Activated T-cell treated with anti-CD3 and anti-CD28 coated beads, Interleukin-2, amount 50 U/mL, for 48 hours (primary cell): ENCODE measurements around the gene ANKLE2.
"Not testable (repeated sequence)": the region's sequence is repeated elsewhere in the genome, so short reads cannot be mapped to it uniquely, and the experiment has no call there.

Experiments used
- DNase-seq, 2 experiments: peaks; one replicate each; pipeline ENCODE4 v3.0.0-alpha.2; 2020

Gene ANKLE2

DNA sequence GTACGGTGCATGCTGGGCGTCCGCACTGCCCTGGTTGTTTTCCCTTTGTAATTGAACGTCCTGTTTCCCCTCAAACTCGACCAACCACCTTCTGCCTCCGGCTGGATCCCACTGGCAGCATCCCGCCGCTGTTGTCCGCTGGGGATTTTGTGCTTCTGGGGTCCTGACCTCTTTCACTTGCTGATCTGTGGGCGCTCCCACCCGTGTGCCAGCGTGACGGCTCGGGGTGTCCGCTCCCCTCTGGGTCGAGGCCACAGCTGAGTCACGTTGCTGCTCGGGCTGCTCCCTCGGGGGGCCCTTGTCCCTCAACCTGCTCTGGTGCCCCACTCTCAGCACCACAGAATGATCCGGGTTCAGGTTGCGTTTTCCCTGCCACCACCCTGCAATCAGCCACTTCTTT, 43.0 kb downstream of the ANKLE2 start:
- DNase-seq, result no peak

GRCh38 chr12:132717531-132718387, 43.9 kb downstream of the ANKLE2 start:
- DNase-seq, result no peak

DNA sequence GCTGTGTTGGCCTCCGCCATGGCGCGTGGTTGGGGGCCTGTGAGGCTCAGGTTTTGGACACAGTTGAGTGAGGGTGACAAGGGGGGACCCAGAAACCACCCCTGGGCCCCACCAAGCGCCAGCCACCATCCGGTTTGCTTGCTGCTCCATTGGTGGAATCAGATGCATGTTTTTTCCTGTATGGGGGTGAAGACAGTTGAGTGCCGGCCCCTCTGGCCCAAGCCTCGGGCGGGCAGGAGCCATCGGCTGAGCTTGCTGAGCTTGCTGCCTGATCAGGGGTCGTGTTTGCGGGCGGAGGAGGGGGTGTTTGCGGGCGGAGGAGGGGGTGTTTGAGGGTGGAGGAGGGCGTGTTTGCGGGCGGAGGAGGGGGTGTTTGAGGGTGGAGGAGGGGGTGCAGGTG, 44.6 kb downstream of the ANKLE2 start:
- no peak for DNase-seq

- no peak for DNase-seq
Measured at GRCh38 chr12:132716356-132716755, 45.3 kb downstream of the ANKLE2 start.

- DNase-seq, result no peak
Measured at GRCh38 chr12:132715874-132716273, 45.8 kb downstream of the ANKLE2 start.

- no peak for DNase-seq
Measured at GRCh38 chr12:132713123-132713522, 48.5 kb downstream of the ANKLE2 start.

DNA sequence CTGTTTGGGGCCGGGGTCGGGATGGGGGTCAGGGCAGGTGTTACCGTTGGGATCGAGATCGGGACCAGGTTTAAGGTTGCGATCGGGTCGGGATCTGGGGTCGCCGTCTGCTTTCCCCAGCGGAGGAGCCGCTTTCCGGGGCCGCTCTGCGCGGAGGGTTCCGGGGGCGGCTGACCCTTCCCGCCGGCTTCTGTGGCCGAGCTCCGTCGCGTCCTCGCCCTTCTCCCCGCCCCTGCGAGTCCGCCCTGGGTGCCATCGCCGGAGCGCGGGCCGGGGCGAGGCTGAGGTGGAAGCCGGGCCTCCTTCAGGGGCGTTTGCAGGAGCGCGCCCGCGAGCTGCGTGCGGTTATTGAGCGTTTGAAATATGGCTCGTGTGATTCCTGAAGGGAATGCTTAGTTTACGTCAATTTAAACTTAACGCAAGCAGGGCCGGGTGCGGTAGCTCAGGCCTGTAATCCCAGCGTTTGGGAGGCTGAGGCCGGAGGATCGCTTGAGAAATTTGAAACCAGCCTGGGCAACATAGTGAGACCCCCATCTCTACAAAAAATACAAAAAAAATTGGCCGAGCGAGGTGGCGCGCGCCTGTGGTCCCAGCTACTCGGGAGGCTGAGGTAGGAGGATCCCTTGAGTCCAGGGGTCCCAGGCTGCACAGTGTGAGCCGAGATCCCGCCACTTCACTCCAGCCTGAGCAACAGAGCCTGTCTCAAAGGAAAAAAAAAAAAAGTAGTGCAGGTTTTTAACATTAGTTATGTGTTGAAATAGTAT, 50.4 kb downstream of the ANKLE2 start:
- DNase-seq, result peak; percentile 48 to 59

GRCh38 chr12:132710405-132711079, 51.1 kb downstream of the ANKLE2 start, which contains the start of gene PGAM5:
Gene PGAM5 (plus strand): TSS chr12:132710842. CDS start chr12:132710877, 35 bp downstream.
- DNase-seq, result peak; percentile 88 to 90

GRCh38 chr12:132710043-132710404, 51.6 kb downstream of the ANKLE2 start:
- peak in 1 of 2 experiments; percentile 40 for DNase-seq

DNA sequence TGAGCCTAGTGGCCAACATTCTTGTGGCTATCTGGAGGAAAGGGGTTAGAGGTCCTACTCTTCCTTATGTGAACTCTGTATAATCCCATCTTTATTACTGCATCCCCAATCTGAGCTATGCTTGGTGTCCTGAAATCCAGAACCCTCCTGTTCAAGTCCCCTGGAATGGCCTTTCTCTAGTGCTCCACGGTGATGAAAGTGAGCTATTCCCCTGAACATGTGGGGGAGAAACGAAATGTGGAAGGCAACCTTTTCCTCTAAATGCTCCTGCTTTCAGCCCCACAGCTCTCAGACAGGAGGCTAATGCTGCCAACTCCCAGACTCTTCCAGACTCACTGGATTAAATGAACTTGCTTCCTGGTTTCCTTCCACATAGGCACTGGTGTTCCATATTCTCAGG, 53.5 kb downstream of the ANKLE2 start:
- no peak for DNase-seq

- no peak for DNase-seq
Measured at GRCh38 chr12:132707241-132707640, 54.4 kb downstream of the ANKLE2 start.

- no peak for DNase-seq
Measured at GRCh38 chr12:132703641-132704040, 58.0 kb downstream of the ANKLE2 start.

DNA sequence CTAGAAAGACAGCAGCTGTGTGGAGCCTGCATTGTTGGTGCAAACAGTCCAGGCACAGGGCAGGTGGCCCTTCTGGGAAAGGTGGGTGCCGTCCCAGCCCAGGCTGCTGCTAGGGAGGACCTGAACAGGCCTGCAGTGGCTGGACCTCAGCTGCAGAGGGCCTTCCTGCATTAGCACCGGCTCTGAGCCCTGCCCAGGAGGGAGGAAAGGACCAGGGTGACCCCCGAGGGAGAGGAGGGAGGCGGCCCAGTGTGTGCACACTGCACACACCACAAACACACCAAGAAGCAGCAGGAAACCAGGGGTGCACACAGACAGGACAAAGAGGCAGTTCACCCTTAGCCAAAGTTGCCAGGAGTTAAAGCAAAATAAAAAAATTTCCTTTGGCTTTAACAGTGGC, 59.0 kb downstream of the ANKLE2 start:
- no peak for DNase-seq

DNA sequence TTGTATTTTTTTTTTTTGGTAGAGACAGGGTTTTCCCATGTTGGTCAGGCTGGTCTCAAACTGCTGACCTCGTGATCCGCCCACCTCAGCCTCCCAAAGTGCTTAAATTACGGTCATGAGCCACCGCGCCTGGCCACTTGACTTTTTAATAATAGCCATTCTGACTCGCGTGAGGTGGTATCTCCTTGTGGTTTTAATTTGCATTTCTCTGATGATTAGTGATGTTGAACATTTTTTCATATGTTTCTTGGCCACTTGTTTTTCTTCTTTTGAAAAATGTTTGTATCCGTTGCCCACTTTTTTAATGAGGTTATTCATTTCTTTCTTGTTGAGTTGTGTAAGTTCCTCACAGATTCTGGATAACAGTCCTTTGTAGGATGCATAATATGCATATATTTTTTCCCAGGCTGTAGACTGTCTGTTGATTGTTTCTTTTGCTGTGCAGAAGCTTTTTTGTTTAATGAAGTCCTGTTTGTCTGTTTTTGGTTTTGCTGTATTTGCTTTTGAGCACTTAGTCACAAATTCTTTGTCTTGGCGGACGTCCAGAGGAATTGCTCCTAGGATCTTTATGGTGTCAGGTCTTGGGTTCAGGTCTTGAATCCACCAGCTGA, 61.3 kb downstream of the ANKLE2 start:
- DNase-seq, result no peak

GRCh38 chr12:132698341-132698740, 63.3 kb downstream of the ANKLE2 start:
- DNase-seq, result no peak

DNA sequence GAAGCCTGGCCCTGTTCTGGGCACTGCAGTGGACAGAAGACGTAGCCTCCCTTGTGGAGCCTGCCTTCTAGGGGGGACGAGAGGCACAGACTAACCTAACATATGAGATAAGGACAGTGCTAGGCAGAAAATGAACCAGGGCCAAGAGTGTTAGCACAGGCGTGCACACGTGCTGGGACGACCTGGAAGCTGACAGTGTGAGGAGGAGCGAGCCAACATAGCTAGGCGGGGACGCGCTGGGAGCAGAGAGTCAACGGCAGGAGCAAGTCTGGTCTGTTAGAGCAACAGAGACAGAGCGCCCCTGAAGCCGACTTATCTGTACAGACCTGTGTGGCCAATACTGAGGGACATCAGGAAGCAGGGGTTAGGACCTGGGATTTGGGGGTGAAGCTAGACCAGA, 66.2 kb downstream of the ANKLE2 start:
- no peak for DNase-seq

DNA sequence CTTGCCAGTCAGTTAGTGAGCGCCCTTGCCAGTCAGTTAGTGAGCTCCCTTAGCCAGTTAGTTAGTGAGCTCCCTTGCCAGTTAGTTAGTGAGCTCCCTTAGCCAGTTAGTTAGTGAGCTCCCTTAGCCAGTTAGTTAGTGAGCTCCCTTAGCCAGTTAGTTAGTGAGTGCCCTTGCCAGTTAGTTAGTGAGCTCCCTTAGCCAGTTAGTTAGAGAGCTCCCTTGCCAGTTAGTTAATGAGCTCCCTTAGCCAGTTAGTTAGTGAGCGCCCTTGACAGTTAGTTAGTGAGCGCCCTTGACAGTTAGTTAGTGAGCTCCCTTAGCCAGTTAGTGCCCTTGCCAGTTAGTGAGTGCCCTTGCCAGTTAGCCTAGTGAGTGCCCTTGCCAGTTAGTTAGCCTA, 66.7 kb downstream of the ANKLE2 start:
- DNase-seq, result not testable (repeated sequence)

DNA sequence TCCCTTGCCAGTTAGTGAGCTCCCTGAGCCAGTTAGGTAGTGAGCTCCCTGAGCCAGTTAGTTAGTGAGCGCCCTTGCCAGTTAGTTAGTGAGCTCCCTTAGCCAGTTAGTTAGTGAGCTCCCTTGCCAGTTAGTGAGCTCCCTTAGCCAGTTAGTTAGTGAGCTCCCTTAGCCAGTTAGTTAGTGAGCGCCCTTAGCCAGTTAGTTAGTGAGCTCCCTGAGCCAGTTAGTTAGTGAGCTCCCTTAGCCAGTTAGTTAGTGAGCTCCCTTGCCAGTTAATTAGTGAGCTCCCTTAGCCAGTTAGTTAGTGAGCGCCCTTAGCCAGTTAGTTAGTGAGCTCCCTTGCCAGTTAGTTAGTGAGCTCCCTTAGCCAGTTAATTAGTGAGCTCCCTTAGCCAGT, 69.6 kb downstream of the ANKLE2 start:
- DNase-seq, result not testable (repeated sequence)

DNA sequence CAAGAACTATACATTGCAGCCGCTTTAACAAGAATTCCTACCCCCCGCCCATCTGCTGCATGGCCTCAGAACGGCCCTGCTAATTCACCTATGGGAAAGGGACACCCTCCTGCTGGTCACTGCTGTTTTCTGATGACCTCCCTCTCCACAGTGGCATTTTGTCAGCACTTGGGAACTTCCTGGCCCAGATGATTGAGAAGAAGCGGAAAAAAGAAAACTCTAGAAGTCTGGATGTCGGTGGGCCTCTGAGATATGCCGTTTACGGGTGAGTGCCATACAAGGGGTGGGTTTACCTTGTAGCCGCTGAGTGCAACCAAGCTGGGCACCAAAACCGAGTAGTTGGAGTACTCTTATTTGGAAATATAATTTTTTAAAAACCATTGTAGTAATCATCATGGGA, 71.5 kb downstream of the ANKLE2 start:
- no peak for DNase-seq

GRCh38 chr12:132689227-132689626, 72.4 kb downstream of the ANKLE2 start:
- DNase-seq, result no peak

DNA sequence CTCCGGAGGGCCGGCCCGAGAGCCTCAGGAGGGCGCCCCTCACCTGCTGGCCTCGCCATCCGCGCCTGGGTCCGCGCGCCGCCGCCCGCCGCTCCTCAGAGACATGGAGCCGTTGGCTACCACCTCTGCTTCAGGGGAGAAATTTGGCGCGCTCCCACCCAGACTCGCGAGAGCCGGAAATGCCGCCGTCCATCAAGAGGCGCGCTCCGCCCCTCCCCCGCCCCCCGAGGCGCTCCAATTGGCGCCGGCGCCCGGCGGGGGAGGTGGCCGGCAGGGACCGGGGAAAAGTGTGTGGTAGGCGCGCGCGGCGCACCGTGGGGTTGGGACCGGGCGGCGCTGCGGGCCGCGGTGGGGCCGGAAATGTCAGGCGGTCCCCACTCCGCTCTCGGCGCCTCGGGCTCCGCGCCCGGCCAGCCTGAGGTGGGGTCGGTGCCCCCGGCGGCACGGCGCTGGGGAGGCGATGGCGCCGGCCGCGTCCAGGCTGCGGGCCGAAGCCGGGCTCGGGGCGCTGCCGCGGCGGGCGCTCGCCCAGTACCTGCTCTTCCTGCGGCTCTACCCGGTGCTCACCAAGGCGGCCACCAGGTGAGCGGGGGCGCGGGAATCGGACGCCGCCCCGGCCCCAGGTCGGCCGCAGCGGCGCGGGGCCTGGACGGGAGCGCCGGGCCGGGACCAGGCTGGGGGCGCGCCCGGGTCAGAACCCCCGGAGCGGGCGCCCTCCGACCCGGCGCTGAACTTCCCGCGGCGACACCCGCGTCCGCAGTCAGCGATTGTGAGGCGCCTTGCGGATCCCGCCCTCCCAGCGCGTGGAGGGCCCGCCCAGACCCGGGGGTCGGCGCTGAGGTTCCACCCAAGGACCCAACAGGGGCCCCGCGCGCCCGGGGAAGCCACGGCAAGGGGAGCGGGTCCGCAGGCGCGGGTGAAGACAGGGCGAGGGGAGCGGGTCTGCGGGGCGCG, 74.1 kb downstream of the ANKLE2 start, which contains the start of the genes POLE and PXMP2:
POLE (minus strand) TSS at position 132 of the 954 bp plus-strand sequence; CDS start at position 105, 27 bp downstream.
PXMP2 (plus strand) TSS at position 377 of the 954 bp plus-strand sequence; CDS start at position 461, 84 bp downstream.
- DNase-seq, result peak; percentile 97

GRCh38 chr12:132686825-132687210, 74.8 kb downstream of the ANKLE2 start:
- no peak for DNase-seq
